Measurements from ENCODE around the gene PITRM1.

PITRM1 gene

DNA sequence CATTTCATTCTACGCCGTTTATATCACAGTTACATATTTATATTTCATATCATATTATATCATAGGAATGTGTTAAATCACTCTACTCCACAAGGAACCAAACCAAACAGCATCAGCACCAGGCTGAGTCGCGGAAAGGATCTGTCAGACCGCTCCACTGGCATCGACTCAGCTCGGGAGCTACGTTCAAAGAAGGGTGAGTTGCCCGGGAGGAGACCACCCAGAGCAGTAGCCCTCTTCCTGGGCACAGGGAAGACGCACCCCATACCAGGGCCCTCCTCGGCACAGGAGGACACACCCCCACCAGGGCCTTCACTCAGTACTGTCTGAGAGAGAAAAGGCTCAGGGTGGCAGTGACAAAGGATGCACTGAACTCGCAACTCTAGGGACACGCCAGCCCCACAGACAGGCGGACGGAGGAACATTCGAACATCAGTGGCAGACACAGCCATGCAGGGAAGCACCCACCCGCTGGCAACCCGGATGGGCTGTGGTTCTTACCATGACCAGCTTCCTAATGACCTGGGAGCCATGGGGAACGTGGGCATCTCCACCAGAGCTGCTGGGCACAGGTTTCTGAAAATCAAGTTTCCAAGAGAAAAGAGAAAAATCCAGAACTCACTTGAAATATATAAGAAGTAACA is 28.7 kb downstream of the PITRM1 start:
- TF ChIP-seq CTCF (conservative IDR thresholded peaks at IDR 0.05; ENCODE audit: low read depth): no peak
- no peak for DNase-seq (ENCODE audit: low spot score)
- ChIA-PET POLR2A (ENCODE audit: low non-redundant PET) (no interaction called here), CTCF (no interaction called here)
- H3K27ac ChIP-seq: no peak overlapping the region

DNA sequence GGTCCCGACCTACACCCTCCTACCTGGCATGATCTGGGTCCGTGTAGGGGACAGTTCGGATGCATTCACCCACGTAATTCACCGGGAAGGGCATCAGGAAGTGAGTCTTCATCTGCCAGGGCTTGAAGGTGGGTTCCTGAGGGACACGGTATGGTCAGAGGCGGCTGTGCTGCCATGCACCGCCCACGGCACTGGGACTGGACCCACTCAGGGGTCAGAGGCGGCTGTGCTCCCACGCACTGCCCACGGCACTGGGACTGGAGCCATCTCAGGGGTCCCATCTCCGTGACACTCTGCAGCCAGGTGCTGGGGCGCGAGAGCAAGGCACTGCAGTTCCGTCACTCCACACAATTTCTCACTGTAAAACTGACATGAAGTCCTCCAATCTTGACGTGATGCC is 29.2 kb downstream of the PITRM1 start:
- no peak overlapping the region for H3K27ac ChIP-seq
- TF ChIP-seq CTCF (conservative IDR thresholded peaks at IDR 0.05; ENCODE audit: low read depth): no peak
- CTCF ChIA-PET: no interaction called here
- POLR2A ChIA-PET (ENCODE audit: low non-redundant PET): no interaction called here
- no peak for DNase-seq (ENCODE audit: low spot score)

GRCh38 chr10:3142146-3142875 is 30.3 kb downstream of the PITRM1 start:
- peak overlapping the region; percentile 42 for H3K27ac ChIP-seq
- no peak for TF ChIP-seq CTCF (conservative IDR thresholded peaks at IDR 0.05; ENCODE audit: low read depth)
- POLR2A ChIA-PET (ENCODE audit: low non-redundant PET): no interaction called here
- DNase-seq (ENCODE audit: low spot score): no peak
- CTCF ChIA-PET: no interaction called here

DNA sequence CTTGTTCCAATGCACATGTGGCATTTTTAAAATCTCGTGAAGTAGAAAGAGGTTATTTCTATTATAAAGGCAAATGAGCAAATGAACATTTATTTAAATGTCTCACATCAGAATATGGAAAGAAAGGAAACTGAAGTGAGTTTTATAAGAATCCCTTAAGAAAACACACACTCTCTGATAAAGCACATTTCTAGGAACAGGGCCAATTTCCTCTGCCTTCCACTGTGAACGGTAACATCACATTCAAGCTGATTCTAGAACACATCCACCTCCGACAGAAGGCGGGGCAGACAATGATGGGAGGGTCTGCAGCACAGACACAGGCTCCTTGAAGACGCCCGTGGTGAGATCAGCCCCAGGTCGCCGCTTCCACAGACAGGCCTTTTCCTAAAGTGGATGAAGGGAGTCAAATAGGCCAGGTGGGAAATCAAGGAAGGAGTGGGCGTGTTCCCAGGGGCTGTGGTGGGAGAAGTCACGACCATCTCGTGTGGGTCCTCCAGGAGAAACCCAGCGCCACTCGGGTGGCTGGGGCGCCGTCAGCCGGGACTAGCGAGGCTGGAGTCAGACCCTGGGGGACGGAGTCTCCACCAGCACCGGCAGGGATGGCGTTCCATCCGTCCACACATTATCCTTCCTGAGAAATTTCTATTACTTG is 31.1 kb downstream of the PITRM1 start:
- POLR2A ChIA-PET (ENCODE audit: low non-redundant PET): no interaction called here
- H3K27ac ChIP-seq: peak overlapping the region; percentile 42
- DNase-seq (ENCODE audit: low spot score): no peak
- CTCF ChIA-PET: no interaction called here
- no peak for TF ChIP-seq CTCF (conservative IDR thresholded peaks at IDR 0.05; ENCODE audit: low read depth)

GRCh38 chr10:3140280-3140679 is 32.3 kb downstream of the PITRM1 start:
- CTCF ChIA-PET: no interaction called here
- DNase-seq (ENCODE audit: low spot score): no peak
- H3K27ac ChIP-seq: no peak overlapping the region
- POLR2A ChIA-PET (ENCODE audit: low non-redundant PET): no interaction called here
- TF ChIP-seq CTCF (conservative IDR thresholded peaks at IDR 0.05; ENCODE audit: low read depth): no peak

DNA sequence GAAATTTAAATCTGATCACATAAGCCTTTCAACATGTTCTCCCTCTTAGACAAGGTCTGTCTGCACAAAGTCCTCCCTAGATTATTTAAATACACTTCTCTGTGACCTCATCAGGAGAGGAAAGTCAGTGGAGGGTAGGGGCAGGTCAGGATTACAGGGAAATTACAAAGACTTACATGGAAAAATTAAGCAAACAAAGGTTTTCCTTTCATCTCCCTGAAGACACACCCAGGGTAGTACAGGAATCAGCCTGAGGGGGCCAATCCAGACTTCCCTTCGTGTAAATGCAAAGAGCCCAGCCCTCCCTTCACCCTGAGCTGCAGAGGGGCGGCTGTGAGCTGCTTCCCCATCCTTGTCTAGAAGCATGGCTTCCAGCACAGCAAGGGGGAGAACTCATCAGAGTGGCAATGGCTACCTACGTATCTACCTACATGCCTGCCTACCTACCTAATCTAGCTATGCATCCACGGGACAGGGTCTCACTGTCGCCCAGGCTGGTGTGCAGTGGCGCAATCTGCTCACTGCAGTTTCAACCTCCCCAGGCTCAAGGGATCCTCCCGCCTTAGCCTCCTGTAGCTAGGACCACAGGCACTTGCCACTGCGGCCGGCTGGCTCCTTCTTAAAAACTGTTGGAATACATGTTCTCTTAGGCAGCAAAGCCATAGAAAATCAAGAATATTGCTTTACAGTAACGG is 33.2 kb downstream of the PITRM1 start:
- peak overlapping the region; percentile 20 for H3K27ac ChIP-seq
- ChIA-PET CTCF (no interaction called here), POLR2A (ENCODE audit: low non-redundant PET) (no interaction called here)
- no peak for TF ChIP-seq CTCF (conservative IDR thresholded peaks at IDR 0.05; ENCODE audit: low read depth)
- DNase-seq (ENCODE audit: low spot score): no peak

Measured in RWPE1 (cell line).